Pons (tissue), 1 donor: ENCODE measurements around the gene C6orf141.

Source experiments
- DNase-seq: peaks from one replicate; pipeline ENCODE4 v3.0.0-alpha.2; 2016; ENCODE audit warnings: low spot score

C6orf141 gene

GRCh38 chr6:49539102-49539501, 11.4 kb upstream of the C6orf141 start:
- DNase-seq: no peak

- DNase-seq: no peak
Observed at GRCh38 chr6:49540614-49541013, 9.9 kb upstream of the C6orf141 start.

GRCh38 chr6:49541210-49541724, 9.2 kb upstream of the C6orf141 start:
- no peak for DNase-seq

- no peak for DNase-seq
Observed at GRCh38 chr6:49541936-49542335, 8.5 kb upstream of the C6orf141 start.

GRCh38 chr6:49543087-49543858, 7.2 kb upstream of the C6orf141 start:
- DNase-seq: no peak

- DNase-seq: no peak
Observed at GRCh38 chr6:49546331-49546730, 4.1 kb upstream of the C6orf141 start.

GRCh38 chr6:49548613-49549304, 1.7 kb upstream of the C6orf141 start:
- no peak for DNase-seq

- no peak for DNase-seq
Observed at GRCh38 chr6:49549691-49550491, 577 bp upstream of the C6orf141 start.

GRCh38 chr6:49551078-49551865, 804 bp downstream of the C6orf141 start:
- DNase-seq: no peak

GRCh38 chr6:49551866-49552129, 1.3 kb downstream of the C6orf141 start:
- DNase-seq: no peak

GRCh38 chr6:49552596-49552995, 2.1 kb downstream of the C6orf141 start:
- no peak for DNase-seq

- DNase-seq: no peak
Observed at GRCh38 chr6:49553384-49553783, 2.9 kb downstream of the C6orf141 start.

GRCh38 chr6:49555951-49556350, 5.5 kb downstream of the C6orf141 start:
- DNase-seq: no peak

GRCh38 chr6:49556429-49556837, 6.0 kb downstream of the C6orf141 start:
- no peak for DNase-seq

GRCh38 chr6:49557177-49557576, 6.7 kb downstream of the C6orf141 start:
- DNase-seq: no peak

- no peak for DNase-seq
Observed at GRCh38 chr6:49558238-49558637, 7.8 kb downstream of the C6orf141 start.

GRCh38 chr6:49563006-49563886, 12.8 kb downstream of the C6orf141 start:
- DNase-seq: no peak

GRCh38 chr6:49564552-49564951, 14.1 kb downstream of the C6orf141 start:
- no peak for DNase-seq

- DNase-seq: no peak
Observed at GRCh38 chr6:49565261-49565660, 14.8 kb downstream of the C6orf141 start.

- no peak for DNase-seq
Observed at GRCh38 chr6:49565855-49566254, 15.4 kb downstream of the C6orf141 start.
